Urinary bladder (tissue), 4 donors: Measurements from ENCODE around the gene ORC6. TPM values are rescaled to one million over a fixed set of nuclear protein-coding genes. Genes with fewer than 3 reads are reported as not detected.
"Not testable (repeated sequence)": the region's sequence is repeated elsewhere in the genome, so short reads cannot be mapped to it uniquely, and the experiment has no call there.

Experiments used
- DNase-seq: peaks from one replicate; pipeline ENCODE4 v3.0.0-alpha.2; 2015; ENCODE audit errors: extremely low spot score
- H3K27ac ChIP-seq: one replicate; pipeline ENCODE4 v1.5.1; 2013; ENCODE audit warnings: low read depth, mild to moderate bottlenecking, moderate library complexity
- H3K36me3 ChIP-seq: one replicate; pipeline ENCODE4 v1.6.1; 2013; ENCODE audit warnings: mild to moderate bottlenecking, moderate library complexity; ENCODE audit not compliant: insufficient read depth
- H3K4me1 ChIP-seq: one replicate; pipeline ENCODE4 v1.6.1; 2013; ENCODE audit warnings: mild to moderate bottlenecking, moderate library complexity; ENCODE audit not compliant: insufficient read depth
- H3K4me3 ChIP-seq: one replicate; pipeline ENCODE4 v1.5.1; 2013; ENCODE audit warnings: low read depth, low read length
- WGBS: extraction: QIAGEN DNeasy Blood & Tissue Kit; methylation state at CpG from one replicate; pipeline ENCODE4 v1.1.7; 2013; 5-methylcytosine and 5-hydroxymethylcytosine counted together
- polyA plus RNA-seq: library from polyadenylated mRNA; stranded (reverse); fragments of 200-250 nt; gene quantifications from one replicate; pipeline ENCODE4 v1.2.3, GENCODE V29; 2013
- total RNA-seq: library from RNA; depleted of rRNA; stranded (reverse); fragments of >200 nt; gene quantifications from one replicate; pipeline ENCODE4 v1.2.3, GENCODE V29; 2014
- donor health status: healthy with polysubstance abuse.
- donor health status: healthy.

Gene ORC6
- total RNA-seq, result 10.1 TPM
- polyA plus RNA-seq, result 0.77 TPM

GRCh38 chr16:46689365-46690280 is at the start of gene ORC6:
Gene ORC6, plus strand, starts transcription at chr16:46689659. Its CDS starts 47 bp downstream, at chr16:46689706.
- peak; percentile 94 for DNase-seq
- Histone ChIP-seq H3K36me3 (no peaks in the 10 kb centered on the region), H3K4me1 (peaks cover 3% of the 10 kb centered on the region), H3K4me3 (peak within 1 kb of the TSS; percentile 82), H3K27ac (peak within 1 kb of the TSS; percentile 97)
- under 1% methylated on average over 79 of the region's 79 CpGs for WGBS

DNA sequence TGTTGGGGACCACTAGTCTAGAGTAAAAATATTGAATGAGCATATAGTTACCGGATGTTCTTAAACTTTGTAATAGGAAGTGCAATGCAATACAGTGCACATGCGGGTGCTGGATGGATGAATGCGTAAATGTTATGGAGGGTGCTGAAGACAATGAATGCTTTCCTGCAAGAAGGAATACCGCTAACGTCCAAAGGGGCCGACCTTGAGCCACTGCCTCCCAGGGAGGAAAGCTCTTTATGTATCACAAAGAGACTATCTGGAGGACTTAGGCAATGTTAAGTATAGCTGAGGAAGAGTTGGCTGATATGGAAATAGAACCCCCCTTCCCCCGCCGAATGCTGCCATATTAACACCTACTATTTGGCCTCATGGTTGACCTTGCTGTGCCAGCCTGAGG is 40.8 kb upstream of the ORC6 start:
- no peak overlapping the region for H3K27ac ChIP-seq
- H3K4me3 ChIP-seq, result no peak overlapping the region
- WGBS, result 93% methylated on average over 8 of the region's 8 CpGs
- no peak for DNase-seq
- H3K36me3 ChIP-seq, result no peaks in the 10 kb centered on the region
- no peaks in the 10 kb centered on the region for H3K4me1 ChIP-seq

GRCh38 chr16:46649588-46650253 is 39.7 kb upstream of the ORC6 start:
- DNase-seq, result no peak
- Histone ChIP-seq H3K36me3 (no peaks in the 10 kb centered on the region), H3K27ac (no peak overlapping the region), H3K4me1 (no peaks in the 10 kb centered on the region), H3K4me3 (no peak overlapping the region)
- 72% methylated on average over 27 of the region's 27 CpGs for WGBS

- 70% methylated on average over 5 of the region's 5 CpGs for WGBS
- H3K27ac ChIP-seq, result no peak overlapping the region
- no peak for DNase-seq
Measured at GRCh38 chr16:46650254-46650623, 39.2 kb upstream of the ORC6 start.

GRCh38 chr16:46651305-46651704 is 38.2 kb upstream of the ORC6 start:
- H3K27ac ChIP-seq, result no peak overlapping the region
- H3K4me3 ChIP-seq, result no peak overlapping the region
- no peaks in the 10 kb centered on the region for H3K4me1 ChIP-seq
- no peak for DNase-seq
- WGBS, result 82% methylated on average over 3 of the region's 3 CpGs
- H3K36me3 ChIP-seq, result no peaks in the 10 kb centered on the region

More at GRCh38 chr16:46650254-46650623, 39.2 kb upstream of the ORC6 start:
- H3K36me3 ChIP-seq, result no peaks in the 10 kb centered on the region
- no peaks in the 10 kb centered on the region for H3K4me1 ChIP-seq
- H3K4me3 ChIP-seq, result no peak overlapping the region

DNA sequence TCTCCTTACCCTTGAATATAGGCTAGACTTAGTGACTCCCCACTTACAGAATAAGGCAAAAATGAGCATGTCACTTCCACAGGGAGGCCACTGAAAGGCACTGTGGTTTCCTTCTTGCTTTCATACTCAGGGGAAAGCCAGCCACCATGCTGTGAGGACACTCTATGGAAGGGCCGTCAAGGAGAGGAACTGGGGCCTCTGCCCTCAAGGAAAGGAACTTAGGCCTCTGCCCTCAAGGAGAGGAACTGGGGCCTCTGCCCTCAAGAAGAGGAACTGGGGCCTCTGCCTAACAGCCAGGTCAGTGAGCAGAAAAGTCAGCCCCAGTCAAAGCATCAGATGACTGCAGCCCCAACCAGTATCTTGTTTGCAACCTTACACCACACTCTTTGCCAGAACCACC is 30.5 kb upstream of the ORC6 start:
- 54% methylated on average over 1 of the region's 1 CpG for WGBS
- DNase-seq, result no peak
- peaks cover 9% of the 10 kb centered on the region for H3K36me3 ChIP-seq

GRCh38 chr16:46662123-46662522 is 27.3 kb upstream of the ORC6 start:
- 71% methylated on average over 4 of the region's 4 CpGs for WGBS
- H3K27ac ChIP-seq, result no peak overlapping the region
- H3K4me1 ChIP-seq, result no peaks in the 10 kb centered on the region
- no peak overlapping the region for H3K4me3 ChIP-seq
- peaks cover 9% of the 10 kb centered on the region for H3K36me3 ChIP-seq
- DNase-seq, result no peak

More for the DNA sequence above, 30.5 kb upstream of the ORC6 start:
- H3K27ac ChIP-seq, result no peak overlapping the region
- no peaks in the 10 kb centered on the region for H3K4me1 ChIP-seq
- H3K4me3 ChIP-seq, result no peak overlapping the region

DNA sequence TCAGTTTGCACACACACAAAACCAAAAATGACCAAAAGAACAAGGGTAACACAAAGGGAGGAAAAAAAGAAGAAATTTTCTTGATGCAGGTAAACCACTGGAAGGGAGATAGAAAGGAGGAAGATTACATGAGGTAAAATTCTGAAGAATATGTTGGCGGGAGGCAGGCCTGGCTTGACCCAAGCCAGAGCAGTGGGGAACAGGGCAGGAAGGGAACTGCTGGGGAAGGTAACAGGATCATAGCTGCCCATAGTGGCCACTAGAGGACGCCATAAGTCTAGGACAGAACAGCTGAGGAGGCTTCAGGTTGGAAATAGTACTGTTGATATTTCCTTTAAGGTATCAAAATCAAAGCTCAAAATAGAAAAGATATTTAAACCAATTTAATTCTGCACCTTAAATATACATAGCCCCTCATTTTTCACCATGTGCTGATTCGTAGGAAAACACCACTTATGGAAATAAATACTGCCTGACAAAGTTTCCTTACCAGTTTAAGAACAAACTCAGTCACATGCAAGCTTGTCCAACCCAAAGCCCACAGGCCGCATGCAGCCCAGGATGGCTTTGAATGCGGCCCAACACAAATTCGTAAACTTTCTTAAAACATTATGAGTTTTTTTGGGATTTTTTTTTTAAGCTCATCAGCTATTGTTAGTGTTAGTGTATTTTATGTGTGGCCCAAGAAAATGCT is 16.0 kb upstream of the ORC6 start:
- peaks cover 11% of the 10 kb centered on the region for H3K36me3 ChIP-seq
- WGBS, result 64% methylated on average over 6 of the region's 6 CpGs
- no peak overlapping the region for H3K27ac ChIP-seq
- H3K4me1 ChIP-seq, result no peaks in the 10 kb centered on the region
- H3K4me3 ChIP-seq, result no peak overlapping the region
- no peak for DNase-seq

DNA sequence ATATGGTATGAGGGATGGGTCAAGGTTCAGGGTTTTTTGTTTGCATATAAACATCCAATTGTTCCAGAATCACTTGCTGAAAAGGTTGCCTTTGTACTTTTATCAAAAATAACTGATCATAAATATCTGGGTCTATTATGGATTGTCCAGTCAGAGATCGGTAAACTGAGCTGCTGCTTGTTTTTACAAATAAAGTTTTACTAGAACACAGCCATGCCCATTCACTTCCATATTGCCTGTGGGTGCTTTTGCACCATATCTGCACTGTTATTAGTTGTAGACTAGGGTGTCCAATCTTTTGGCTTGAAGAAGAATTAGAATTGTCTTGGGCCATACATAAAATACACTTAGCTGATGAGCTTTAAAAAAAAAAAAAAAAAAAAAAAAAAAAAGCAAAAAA is 11.5 kb upstream of the ORC6 start:
- H3K4me1 ChIP-seq, H3K27ac ChIP-seq, H3K36me3 ChIP-seq, DNase-seq, H3K4me3 ChIP-seq: not testable (repeated sequence)
- 96% methylated on average over 1 of the region's 1 CpG for WGBS

- whole genome bisulfite sequencing, result 74% methylated on average over 2 of the region's 2 CpGs
- not testable (repeated sequence) for H3K36me3 ChIP-seq, H3K4me1 ChIP-seq, DNase-seq, H3K27ac ChIP-seq, H3K4me3 ChIP-seq
Measured at GRCh38 chr16:46681867-46682266, 7.6 kb upstream of the ORC6 start.

- peaks cover 3% of the 10 kb centered on the region for H3K4me1 ChIP-seq
- no peaks in the 10 kb centered on the region for H3K36me3 ChIP-seq
- WGBS, result 53% methylated on average over 5 of the region's 5 CpGs
- H3K27ac ChIP-seq, result no peak overlapping the region
- H3K4me3 ChIP-seq, result no peak overlapping the region
- no peak for DNase-seq
Measured at GRCh38 chr16:46686815-46687473, 2.5 kb upstream of the ORC6 start.

DNA sequence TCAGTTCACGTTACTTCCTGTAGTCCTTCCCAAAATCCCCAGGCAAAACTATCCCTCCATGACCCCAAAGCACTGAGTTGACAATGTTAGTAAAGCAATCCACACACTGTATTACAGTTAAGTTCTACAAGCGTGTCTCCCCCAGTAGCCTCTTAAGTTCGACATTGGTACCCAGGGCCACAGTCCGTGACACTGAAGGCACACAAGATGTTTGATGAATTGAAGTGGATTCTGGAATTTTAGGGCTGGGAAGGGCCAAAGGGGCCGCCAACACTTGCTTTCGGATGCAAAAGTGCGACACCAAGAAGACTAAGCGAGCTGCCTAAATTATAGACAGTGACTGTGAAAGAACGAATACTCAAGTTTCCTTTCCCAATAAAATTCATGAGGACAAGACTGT is 2.0 kb upstream of the ORC6 start:
- DNase-seq, result no peak
- H3K4me1 ChIP-seq, result peaks cover 3% of the 10 kb centered on the region
- WGBS, result 63% methylated on average over 9 of the region's 9 CpGs
- no peak overlapping the region for H3K27ac ChIP-seq
- peak overlapping the region; percentile 82 for H3K4me3 ChIP-seq
- H3K36me3 ChIP-seq, result no peaks in the 10 kb centered on the region

DNA sequence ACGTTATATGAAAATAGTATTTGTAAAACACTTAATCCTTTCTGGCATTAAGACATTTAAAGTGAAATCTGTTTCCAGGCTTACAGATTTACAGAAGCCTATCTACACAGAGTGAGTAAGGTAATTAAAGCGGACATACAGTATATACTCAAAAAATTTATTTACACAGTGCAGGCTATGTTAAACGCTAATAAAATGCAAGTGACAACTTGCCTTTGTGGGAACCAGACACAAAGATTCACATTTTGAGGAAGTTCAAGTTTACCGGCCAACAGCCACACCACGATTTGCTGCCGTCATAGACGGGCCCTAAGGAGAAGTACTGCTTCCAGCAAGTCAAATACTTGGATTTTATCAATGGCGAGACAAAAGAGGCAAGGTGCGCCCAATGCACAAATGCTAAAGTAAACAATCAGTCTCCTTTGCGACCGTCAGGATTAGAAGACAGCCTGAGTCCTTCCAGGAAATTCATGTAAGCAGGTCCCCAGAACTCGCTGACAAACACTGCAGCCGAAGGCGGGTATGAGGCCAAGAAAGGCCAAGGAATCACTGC is 1.3 kb upstream of the ORC6 start:
- peak overlapping the region; percentile 82 for H3K4me3 ChIP-seq
- peak overlapping the region; percentile 91 for H3K27ac ChIP-seq
- 3% methylated on average over 14 of the region's 14 CpGs for WGBS
- H3K4me1 ChIP-seq, result peaks cover 3% of the 10 kb centered on the region
- peak; percentile 41 for DNase-seq
- H3K36me3 ChIP-seq, result no peaks in the 10 kb centered on the region
